Vagina (tissue), 2 donors: ENCODE data around the gene PTGFR.

Experiments used
- CTCF ChIP-seq, 3 experiments: fragments of 450-650 bp in 2 of 3; fragments of 200-600 bp in 1 of 3; sonication (generic) in 1 of 3; IDR thresholded peaks; one replicate each; pipeline ENCODE4 v1.5.1; 2017 to 2019; ENCODE audit warnings: antibody characterized with exemption in 3 of 3, mild to moderate bottlenecking in 2 of 3, moderate library complexity in 2 of 3
- POLR2A ChIP-seq, 2 donors: fragments of 450-650 bp; IDR thresholded peaks; one replicate each; pipeline ENCODE4 v1.6.1; 2017; ENCODE audit warnings: antibody characterized with exemption in 2 of 2, mild to moderate bottlenecking in 2 of 2, moderate library complexity in 2 of 2
- POLR2AphosphoS5 ChIP-seq, 2 donors: sonication (generic); formaldehyde crosslinking; IDR thresholded peaks; one replicate each; pipeline ENCODE4 v1.9.0; 2017; ENCODE audit warnings: antibody characterized with exemption in 2 of 2, mild to moderate bottlenecking in 2 of 2, low read depth in 1 of 2; ENCODE audit not compliant: insufficient read depth in 1 of 2

DNA sequence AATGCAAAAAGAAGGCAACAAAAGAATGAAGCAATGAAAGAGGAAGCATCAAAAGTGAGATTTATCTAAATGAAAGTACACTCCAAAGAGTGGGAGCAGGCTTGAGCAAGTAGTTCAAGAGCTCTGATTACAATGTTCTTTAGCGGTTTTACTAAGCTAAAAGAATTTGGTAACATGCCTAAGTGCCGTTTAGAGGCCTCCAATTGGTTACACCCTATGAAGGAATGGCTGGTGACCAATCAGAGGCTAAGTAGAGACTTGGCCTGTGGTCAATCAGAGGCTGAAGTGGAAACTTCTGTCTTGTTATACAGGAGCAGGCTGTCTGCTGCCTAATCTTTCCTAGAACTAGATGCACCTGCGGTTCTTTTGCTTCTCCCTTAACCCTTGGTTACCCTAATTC is 59.1 kb downstream of the PTGFR start:
- TF ChIP-seq CTCF (IDR thresholded peaks at IDR 0.05) (no peak), POLR2A (IDR thresholded peaks at IDR 0.05) (no peak), POLR2AphosphoS5 (IDR thresholded peaks at IDR 0.05; ENCODE audit: insufficient read depth in 1 of 2, low read depth in 1 of 2) (no peak)
